GM21619 (cell line): ENCODE data around the gene LSM6.
A peak's percentile ranks its signal among the peaks of the same experiment; 100 is the strongest.

Experiments
- ATAC-seq: cut with Tn5 transposase; IDR thresholded peaks from one replicate; pipeline ENCODE4 v1.9.1; 2021; ENCODE audit not compliant: unreplicated experiment

The LSM6 gene

DNA sequence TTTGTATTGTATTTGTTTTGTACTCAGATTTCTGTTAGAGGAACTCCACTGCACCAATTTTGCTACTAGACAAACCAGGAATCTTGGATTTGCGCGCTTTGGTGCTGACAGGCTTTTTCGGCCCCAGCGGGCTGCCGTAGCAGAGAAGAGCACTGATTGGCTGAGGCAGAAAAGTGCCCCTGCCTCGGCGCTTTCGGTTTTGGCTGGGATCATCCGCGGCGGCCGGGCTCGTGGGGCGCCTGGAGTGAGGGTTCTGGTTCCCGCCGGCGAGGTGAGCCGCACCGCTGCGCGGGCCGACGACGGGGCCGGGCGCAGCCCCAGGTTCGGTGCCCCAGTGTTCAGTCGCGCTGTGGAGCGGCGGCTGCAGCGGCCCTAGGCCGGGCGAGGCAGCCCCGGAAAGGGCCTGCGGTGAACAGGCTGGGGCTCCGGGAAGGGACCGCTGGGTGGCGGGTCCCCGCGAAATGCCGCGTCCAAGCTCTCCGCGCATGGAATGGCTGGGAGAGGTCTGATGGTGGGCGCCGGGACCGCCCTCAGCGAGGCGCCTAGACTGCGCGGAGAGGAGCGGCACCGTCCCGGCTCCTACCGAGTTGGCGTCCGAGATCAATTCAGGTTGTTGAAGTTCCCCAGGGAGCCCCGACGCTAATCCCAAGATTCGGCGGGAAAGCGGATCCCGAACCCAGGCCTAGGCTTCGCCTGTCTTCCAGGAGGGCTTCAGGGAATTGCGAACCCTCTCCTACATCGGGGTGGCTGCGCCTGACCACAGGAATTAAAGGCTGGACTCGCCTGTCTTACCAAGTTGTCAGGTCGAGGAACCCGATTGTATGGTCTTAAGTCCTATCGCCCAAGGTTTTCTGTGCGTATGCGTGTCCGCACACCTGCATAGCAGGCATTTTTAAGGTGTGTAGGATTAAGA lies at the start of gene LSM6:
LSM6 (plus strand) TSS at position 178 of the 913 bp plus-strand sequence. CDS start 7,204 bp downstream, outside the sequence.
- ATAC-seq = peak; percentile 92

DNA sequence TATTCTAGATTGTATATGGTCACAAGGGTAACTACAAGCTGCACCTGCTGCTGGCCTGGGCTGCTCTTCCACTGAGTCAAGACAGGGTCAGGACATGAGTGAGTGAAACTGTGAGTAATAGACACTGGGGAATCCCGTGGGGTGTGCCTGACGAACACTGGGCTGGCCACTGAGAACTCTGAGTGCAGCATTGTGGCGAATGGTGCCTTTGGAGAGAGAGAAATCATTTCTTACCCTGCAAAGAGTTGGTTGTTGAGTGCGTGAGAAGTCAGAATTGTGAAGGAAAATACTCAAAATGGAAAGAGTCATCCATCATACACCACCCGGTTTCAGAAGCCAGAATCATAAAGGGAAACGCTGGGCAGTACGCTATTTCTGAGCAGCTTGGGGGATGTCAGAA lies 43.1 kb upstream of the LSM6 start:
- peak; percentile 100 for ATAC-seq

DNA sequence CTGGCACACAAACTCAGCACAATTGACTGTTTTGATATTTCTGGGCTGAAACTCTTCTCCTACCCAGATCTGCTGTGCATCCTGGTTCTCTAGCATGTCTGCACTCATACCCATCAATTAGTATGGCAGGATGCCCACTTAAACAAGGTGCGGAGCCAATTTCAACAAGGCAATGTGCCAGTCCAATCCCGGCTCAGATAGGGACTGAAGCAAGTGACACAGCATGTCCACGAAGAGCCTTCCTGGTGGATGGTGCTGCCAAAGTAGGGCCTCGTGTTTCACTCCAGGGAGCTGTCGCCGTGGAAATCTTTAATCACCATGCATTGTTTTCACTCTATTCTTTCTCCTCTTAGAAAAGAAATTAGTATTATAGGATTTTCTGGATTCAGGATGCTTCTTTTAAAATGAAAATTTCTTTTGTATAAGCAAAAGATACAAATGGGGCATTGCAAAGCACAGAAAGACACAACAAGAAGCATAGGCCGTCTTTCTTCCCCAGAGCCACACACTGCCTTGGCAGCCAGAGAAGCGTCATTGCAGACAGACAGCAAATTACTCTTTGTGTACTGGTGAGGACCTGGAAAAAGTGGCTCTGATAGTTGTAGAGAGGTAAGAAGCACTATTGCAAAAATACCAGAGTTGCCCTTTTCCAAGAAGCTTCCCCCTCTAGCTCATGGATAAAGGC lies 40.6 kb upstream of the LSM6 start:
- no peak for ATAC-seq

- ATAC-seq = no peak
Observed at GRCh38 chr4:146135941-146136340, 39.6 kb upstream of the LSM6 start.

GRCh38 chr4:146142768-146143167 lies 32.8 kb upstream of the LSM6 start:
- no peak for ATAC-seq

- no peak for ATAC-seq
Observed at GRCh38 chr4:146143888-146144287, 31.6 kb upstream of the LSM6 start.

DNA sequence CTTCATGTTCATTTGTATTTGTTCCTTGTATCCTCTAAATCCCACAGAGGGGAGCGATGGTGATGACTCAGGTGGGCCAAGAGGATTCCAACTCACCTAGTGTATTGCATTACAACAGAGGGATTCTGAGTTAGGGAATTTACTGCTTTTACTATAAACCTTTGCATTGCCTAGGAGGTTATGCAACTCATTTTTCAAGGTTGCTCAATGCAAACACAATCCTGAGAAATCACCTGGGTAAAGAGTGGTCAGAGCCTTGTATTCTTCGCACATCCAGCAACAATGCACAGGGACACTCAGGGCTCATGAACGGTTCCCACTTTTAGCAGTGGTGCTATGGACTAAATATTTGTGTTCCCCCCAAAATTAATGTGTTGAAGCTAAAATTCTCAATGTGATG lies 28.6 kb upstream of the LSM6 start:
- ATAC-seq = no peak

GRCh38 chr4:146148021-146148420 lies 27.5 kb upstream of the LSM6 start:
- no peak for ATAC-seq

- no peak for ATAC-seq
Observed at GRCh38 chr4:146154057-146154456, 21.5 kb upstream of the LSM6 start.

DNA sequence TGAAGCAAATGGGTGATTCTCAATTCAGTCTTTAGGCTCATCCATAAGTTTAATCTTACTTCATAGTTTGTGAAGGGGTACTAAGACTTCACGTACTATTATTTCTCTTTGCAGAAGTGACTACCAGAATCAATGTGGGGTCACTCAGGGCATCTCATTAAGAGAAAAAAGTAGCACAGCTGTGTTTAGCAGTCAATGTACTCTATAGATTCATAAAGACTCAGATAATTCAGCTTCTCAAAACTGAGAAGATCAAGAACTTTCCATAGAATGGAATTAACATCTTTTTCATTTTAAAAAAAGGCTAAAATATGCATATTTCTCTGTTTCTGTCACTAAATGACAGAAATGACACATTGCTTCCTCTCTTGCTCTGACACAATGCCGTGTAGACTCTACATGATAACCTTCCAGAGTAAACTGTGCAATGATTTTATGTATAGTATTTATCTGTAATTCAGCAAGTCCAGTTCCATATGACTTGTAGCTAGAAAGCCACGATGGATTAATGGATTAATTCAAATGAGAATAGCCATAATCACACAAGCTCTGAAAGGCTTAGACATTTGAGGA lies 20.3 kb upstream of the LSM6 start:
- ATAC-seq = peak; percentile 40

- ATAC-seq = no peak
Observed at GRCh38 chr4:146158036-146158745, 17.3 kb upstream of the LSM6 start.

- peak; percentile 81 for ATAC-seq
Observed at GRCh38 chr4:146159384-146160058, 16.0 kb upstream of the LSM6 start.

DNA sequence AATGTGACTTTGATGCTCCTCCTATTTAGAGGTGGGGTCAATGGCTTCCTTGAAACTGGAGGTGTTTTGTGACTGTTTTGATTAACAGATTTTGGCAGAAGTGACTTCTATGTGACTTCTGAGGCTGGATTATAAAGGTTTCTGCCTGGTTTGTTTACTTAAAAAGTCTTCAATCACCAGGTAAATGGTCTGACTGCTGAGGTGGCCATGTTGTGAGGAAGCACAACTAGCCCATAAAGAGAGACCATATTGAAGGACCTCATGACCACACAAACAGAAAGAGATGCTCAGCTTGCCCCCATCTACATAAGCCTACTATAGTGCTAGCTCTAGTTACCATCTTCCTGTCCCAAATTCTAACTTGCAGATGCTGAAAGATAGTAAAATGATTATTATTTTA lies 14.3 kb upstream of the LSM6 start:
- no peak for ATAC-seq

GRCh38 chr4:146165221-146165620 lies 10.3 kb upstream of the LSM6 start:
- no peak for ATAC-seq

DNA sequence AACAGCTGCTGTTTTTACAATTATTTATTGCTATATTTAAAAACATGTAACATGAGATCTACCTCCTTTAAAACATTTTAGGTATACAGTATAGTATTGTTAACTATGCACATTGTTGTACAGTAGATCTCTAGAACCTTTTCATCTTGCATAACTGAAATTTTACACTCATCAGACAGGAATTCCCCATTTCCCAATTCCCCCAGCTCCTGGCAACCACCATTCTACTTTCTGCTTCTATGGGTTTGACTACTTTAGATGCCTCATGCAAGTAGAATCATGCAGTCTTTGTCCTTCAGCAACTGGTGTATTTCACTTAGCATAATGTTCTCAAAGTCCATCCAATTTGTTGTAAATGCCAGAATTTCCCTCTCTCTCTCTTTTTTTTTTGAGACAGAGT lies 9.7 kb upstream of the LSM6 start:
- ATAC-seq = no peak

DNA sequence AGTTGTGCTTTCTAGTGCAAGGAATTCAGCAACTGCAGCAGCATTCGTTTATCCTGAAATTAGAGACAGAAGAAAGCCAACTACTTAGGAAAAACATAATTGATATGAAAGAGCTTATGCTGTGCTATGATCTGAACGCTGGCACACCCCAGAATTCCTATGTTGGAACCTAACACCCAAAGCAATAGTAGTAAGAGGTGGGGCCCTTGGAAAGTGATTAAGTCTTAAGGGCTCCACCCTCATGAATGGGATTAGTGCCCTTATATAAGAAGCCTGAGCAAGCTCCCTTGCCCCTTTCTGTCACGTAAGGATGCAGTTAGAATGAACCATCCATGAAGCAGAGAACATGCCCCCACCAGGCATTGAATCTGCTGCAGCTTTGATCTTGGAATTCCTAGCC lies 5.4 kb upstream of the LSM6 start:
- no peak for ATAC-seq

DNA sequence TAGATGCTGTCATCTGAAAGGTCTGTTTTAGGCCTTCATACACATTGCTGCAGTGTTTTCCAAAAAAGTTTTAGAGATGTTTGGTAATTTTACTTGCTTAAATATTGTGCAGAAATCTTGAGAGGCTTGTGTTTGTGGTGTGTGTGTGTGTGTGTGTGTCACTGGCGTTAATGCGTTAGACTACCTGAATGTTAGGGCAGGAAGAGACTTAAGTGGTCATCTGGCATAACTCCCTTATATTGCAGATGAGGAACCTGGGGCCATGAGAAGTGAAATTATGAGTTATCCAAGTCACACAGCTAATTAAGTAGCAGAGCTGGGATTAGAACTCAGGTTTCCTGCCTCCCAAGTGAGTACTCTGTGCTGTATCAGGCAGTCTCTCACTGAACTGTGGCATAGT lies 1.4 kb downstream of the LSM6 start:
- ATAC-seq = no peak

GRCh38 chr4:146178126-146178525 lies 2.6 kb downstream of the LSM6 start:
- ATAC-seq = no peak

- no peak for ATAC-seq
Observed at GRCh38 chr4:146179784-146180370, 4.4 kb downstream of the LSM6 start.

DNA sequence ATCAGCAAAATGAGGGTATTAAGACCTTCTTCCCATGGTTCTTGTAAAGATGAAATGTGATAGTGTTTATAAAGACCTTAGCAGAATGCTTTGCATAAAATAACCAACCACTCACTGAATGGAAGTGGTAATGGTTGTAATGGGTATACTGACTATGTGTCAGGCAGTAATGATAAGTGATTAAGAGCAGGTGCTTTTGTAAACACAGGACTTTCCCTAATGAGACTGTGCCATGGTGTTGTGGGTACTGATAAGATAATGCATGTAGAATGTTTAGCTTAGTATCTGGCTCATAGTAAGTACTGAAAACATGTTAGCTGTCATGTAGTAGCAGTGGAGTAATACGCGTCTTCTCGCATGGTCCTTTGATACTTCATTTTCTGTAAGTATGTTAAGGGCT lies 6.9 kb downstream of the LSM6 start:
- ATAC-seq = peak; percentile 43
